Esophagus muscularis mucosa (tissue), 4 donors: Measurements from ENCODE around the gene DBR1. TPM values are rescaled to one million over a fixed set of nuclear protein-coding genes. Genes with fewer than 3 reads are reported as not detected.

Source experiments
- DNase-seq: peaks from one replicate; pipeline ENCODE4 v3.0.0-alpha.2; 2017; ENCODE audit errors: extremely low spot score
- H3K27ac ChIP-seq, 4 donors: fragments of 200-600 bp; sonication (generic); replicated peaks in 1 of 4; 1 replicate in 3 of 4; 2 replicates in 1 of 4; pipeline ENCODE4 v1.5.1; 2016 to 2019; ENCODE audit warnings: mild to moderate bottlenecking in 1 of 4
- H3K27me3 ChIP-seq, 4 donors: fragments of 200-600 bp; sonication (generic); one replicate each; pipeline versions ENCODE4 v1.5.1 to v1.6.0; 2016 to 2019
- H3K36me3 ChIP-seq, 4 donors: fragments of 200-600 bp; sonication (generic); one replicate each; pipeline ENCODE4 v1.5.1; 2016 to 2019
- H3K4me1 ChIP-seq, 4 donors: fragments of 200-600 bp; sonication (generic); one replicate each; pipeline ENCODE4 v1.5.1; 2016 to 2019
- H3K4me3 ChIP-seq, 4 donors: fragments of 200-600 bp; sonication (generic); 1 replicate in 2 of 4; 2 replicates in 2 of 4; pipeline ENCODE4 v1.5.1; 2016 to 2019; ENCODE audit warnings: mild to moderate bottlenecking in 4 of 4, moderate library complexity in 1 of 4
- H3K9me3 ChIP-seq, 4 donors: fragments of 200-600 bp; sonication (generic); 1 replicate in 3 of 4; 2 replicates in 1 of 4; pipeline ENCODE4 v1.5.1; 2016 to 2019
- EP300 ChIP-seq: sonication (generic); formaldehyde crosslinking; IDR thresholded peaks from one replicate; pipeline ENCODE4 v1.6.1; 2017; ENCODE audit warnings: antibody characterized with exemption
- POLR2A ChIP-seq: fragments of 450-650 bp; IDR thresholded peaks from one replicate; pipeline ENCODE4 v1.6.1; 2017; ENCODE audit warnings: antibody characterized with exemption, moderate library complexity, mild to moderate bottlenecking, low read depth
- POLR2AphosphoS5 ChIP-seq, 2 donors: sonication (generic); formaldehyde crosslinking; IDR thresholded peaks; one replicate each; pipeline ENCODE4 v1.6.1; 2017; ENCODE audit warnings: antibody characterized with exemption in 2 of 2
- WGBS: methylation state at CpG from one replicate; pipeline ENCODE4 v1.1.5; 2018; 5-methylcytosine and 5-hydroxymethylcytosine counted together
- intact Hi-C: fragments of 100-400 bp; cut with DNase I; formaldehyde crosslinking; loops from one replicate; pipeline ENCODE4 v1.15.1; 2023
- total RNA-seq, 4 donors: library from RNA; depleted of rRNA; stranded (reverse); fragments of >200 nt; gene quantifications; one replicate each; pipeline versions ENCODE4 v1.1.0 to v1.2.1, GENCODE V29; 2016
- TF ChIP-seq, protein P1 (sequence below), 3 experiments: fragments of 200-600 bp in 2 of 3; fragments of 450-650 bp in 1 of 3; sonication (generic) in 2 of 3; IDR thresholded peaks; one replicate each; pipeline ENCODE4 v1.5.1; 2017 to 2019; ENCODE audit warnings: antibody characterized with exemption in 3 of 3, mild to moderate bottlenecking in 2 of 3, moderate library complexity in 1 of 3

The DBR1 gene
- total RNA-seq, 4 donors from 2014 or later: 10.4 to 12.7 (median 11.7) TPM

DNA sequence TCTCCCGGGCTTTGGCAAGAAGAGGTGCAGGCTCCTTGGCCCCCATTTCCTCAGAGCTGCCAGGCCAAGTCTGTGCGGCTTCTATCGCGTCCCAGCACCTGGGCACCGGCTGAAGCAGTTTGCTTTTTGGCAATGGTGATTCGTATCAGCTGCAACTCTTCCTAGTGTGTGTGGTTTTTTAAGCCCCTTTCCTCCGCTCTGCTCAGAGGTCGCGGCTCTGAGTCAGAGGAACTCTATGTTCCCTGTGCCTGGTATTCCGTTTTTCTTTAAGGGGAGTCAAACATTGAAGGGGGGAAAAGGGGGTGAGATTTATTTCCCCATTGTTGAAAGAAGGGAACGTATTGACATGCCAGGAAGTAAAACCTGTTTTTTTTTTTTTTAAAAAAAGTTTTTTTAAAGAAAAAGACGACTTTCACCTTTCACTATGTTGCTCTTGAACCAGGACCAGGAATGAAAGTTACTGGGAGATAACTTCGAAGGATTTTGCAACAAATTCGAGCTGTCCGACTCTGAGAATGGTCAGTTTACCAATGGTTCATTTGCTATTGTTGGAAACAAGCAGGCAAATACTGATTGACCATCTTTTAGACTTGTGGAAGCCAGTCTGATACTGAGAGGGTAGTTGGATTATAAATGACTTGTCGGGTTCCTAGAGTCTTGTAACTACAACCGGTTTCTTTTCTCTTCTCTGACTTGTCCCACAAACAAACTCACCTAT, 13.5 kb upstream of the DBR1 start:
- Histone ChIP-seq H3K4me1 (peaks cover 22 to 55% (median 46%) of the 10 kb centered on the region in 4 donors), H3K27me3 (peaks cover 0 to 4% (median 0%) of the 10 kb centered on the region in 4 donors), H3K9me3 (no peaks in the 10 kb centered on the region), H3K4me3 (peak overlapping the region; percentile 79 to 85 (median 82)), H3K36me3 (peaks cover 0 to 27% (median 9%) of the 10 kb centered on the region in 4 donors), H3K27ac (peak overlapping the region; percentile 95 to 98 (median 96))
- intact Hi-C loops: no loop called here
- TF ChIP-seq POLR2A (no peak), EP300 (peak; percentile 18), POLR2AphosphoS5 (IDR thresholded peaks at IDR 0.05) (peak; percentile 73 to 91)
- TF ChIP-seq, protein P1, sequence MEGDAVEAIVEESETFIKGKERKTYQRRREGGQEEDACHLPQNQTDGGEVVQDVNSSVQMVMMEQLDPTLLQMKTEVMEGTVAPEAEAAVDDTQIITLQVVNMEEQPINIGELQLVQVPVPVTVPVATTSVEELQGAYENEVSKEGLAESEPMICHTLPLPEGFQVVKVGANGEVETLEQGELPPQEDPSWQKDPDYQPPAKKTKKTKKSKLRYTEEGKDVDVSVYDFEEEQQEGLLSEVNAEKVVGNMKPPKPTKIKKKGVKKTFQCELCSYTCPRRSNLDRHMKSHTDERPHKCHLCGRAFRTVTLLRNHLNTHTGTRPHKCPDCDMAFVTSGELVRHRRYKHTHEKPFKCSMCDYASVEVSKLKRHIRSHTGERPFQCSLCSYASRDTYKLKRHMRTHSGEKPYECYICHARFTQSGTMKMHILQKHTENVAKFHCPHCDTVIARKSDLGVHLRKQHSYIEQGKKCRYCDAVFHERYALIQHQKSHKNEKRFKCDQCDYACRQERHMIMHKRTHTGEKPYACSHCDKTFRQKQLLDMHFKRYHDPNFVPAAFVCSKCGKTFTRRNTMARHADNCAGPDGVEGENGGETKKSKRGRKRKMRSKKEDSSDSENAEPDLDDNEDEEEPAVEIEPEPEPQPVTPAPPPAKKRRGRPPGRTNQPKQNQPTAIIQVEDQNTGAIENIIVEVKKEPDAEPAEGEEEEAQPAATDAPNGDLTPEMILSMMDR (IDR thresholded peaks at IDR 0.05): no peak
- WGBS: 7% methylated on average over 12 of the region's 17 CpGs
- peak; percentile 92 for DNase-seq

DNA sequence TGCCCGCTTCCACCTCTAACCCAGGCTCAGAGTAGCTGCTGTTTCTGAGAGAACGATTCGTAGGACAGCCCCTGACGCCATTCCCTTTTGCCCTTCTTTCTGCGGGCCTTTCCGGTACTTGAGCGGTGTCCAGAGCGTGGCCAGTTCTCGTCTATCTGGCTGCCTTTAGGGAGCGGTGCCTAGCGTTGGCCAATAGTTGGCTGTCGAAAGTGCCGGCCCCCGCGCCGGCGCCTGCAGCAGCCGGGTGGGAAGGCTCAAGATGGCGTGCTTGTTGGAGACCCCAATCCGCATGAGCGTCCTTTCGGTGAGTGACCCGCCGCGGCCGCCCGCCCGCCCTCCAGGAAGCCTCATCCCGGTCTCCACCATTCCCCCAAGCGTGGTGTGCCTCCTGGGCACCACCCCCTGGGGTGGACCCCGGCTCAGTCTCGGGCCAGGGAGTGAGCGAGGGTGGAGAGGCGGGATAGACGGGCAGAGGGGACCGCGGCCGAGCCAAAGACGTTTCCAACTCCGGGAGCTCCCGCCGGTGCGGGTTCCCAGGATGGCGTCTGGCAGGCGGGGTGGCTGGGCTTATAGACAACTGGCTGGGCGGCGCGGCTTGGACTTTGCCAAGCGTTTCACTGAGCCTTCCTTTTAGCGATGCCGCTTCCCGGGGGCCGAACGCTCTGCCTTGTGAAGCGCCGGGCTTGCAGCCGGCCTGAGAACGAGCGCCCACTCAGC, 12.7 kb upstream of the DBR1 start, which contains the start of gene ARMC8:
Gene ARMC8, plus strand, starts transcription at position 6 of the 717 bp plus-strand sequence. Its CDS starts 254 bp downstream, at position 260.
- TF ChIP-seq EP300 (no peak), POLR2AphosphoS5 (IDR thresholded peaks at IDR 0.05) (peak; percentile 92 to 95), POLR2A (peak; percentile 45)
- TF ChIP-seq, protein P1 (IDR thresholded peaks at IDR 0.05): no peak
- Histone ChIP-seq H3K36me3 (peaks cover 0 to 20% (median 7%) of the 10 kb centered on the region in 4 donors), H3K4me3 (peak within 1 kb of the TSS; percentile 79 to 85 (median 82)), H3K27ac (peak within 1 kb of the TSS; percentile 95 to 98 (median 96)), H3K27me3 (peaks cover 0 to 4% (median 0%) of the 10 kb centered on the region in 4 donors), H3K4me1 (peaks cover 22 to 48% (median 40%) of the 10 kb centered on the region in 4 donors), H3K9me3 (no peaks in the 10 kb centered on the region)
- WGBS: 1% methylated on average over 43 of the region's 59 CpGs
- intact Hi-C loops: no loop called here
- DNase-seq: no peak

DNA sequence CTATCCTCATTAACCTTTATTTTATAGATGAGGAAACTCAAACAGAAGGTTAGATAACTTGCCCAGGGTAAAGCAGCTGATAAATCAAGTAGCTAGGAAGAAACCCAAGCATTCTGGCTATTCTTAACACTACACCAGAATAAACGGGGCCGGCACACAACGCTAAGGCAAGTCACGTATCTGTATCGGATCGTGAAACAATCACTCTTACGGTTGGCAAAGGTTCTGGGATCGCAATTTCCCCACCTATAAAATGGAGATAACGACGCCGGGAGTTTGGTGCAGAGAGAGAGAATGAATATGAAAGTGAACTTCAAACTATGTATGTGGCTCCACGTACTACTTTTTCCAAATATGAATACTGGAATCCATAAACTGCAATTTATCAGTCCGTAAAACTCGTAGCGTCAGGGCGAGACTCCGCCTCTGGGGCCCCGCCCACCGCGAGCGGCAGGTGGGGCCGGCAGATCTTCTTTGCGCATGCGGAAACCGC, 12.1 kb upstream of the DBR1 start:
- peak overlapping the region; percentile 95 to 98 (median 96) for H3K27ac ChIP-seq
- peaks cover 0 to 4% (median 0%) of the 10 kb centered on the region in 4 donors for H3K27me3 ChIP-seq
- 2% methylated on average over 13 of the region's 25 CpGs for WGBS
- H3K9me3 ChIP-seq: no peaks in the 10 kb centered on the region
- intact Hi-C loops: no loop called here
- peak overlapping the region; percentile 79 to 85 (median 82) for H3K4me3 ChIP-seq
- TF ChIP-seq POLR2A (no peak), EP300 (no peak), POLR2AphosphoS5 (IDR thresholded peaks at IDR 0.05) (no peak)
- TF ChIP-seq, protein P1 (IDR thresholded peaks at IDR 0.05): no peak
- peaks cover 0 to 14% (median 5%) of the 10 kb centered on the region in 4 donors for H3K36me3 ChIP-seq
- peak; percentile 96 for DNase-seq
- peaks cover 22 to 42% (median 39%) of the 10 kb centered on the region in 4 donors for H3K4me1 ChIP-seq

DNA sequence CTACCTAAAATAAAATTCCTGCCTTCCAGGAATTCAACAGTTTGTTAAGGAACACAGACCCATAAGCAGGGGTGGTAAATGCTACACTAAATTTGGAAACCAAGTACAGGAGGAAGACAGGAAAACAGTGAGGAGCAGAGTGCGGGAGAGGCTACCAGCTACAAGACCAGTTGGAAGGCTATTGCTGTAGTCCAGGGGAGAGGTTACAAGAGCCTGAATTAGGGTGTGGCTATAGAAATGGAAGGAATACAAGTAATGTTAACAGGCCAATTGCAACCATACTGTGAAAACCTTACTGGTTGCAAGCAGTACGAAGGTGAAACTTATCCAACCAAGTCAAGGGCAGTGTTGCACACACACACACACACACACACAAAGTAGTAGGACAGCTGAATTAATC, 11.5 kb upstream of the DBR1 start:
- DNase-seq: no peak
- H3K4me3 ChIP-seq: peak overlapping the region; percentile 79 to 85 (median 82)
- peaks cover 22 to 36% (median 35%) of the 10 kb centered on the region in 4 donors for H3K4me1 ChIP-seq
- H3K9me3 ChIP-seq: no peaks in the 10 kb centered on the region
- intact Hi-C loops: no loop called here
- peaks cover 0 to 4% (median 0%) of the 10 kb centered on the region in 4 donors for H3K27me3 ChIP-seq
- H3K27ac ChIP-seq: peak overlapping the region; percentile 95 to 98 (median 96)
- TF ChIP-seq POLR2AphosphoS5 (IDR thresholded peaks at IDR 0.05): no peak
- no peak for TF ChIP-seq EP300
- TF ChIP-seq, protein P1 (IDR thresholded peaks at IDR 0.05): no peak
- TF ChIP-seq POLR2A: no peak
- WGBS: 88% methylated on average over 2 of the region's 2 CpGs
- H3K36me3 ChIP-seq: peaks cover 0 to 8% (median 4%) of the 10 kb centered on the region in 4 donors
